HEK293T (cell line): ENCODE measurements around the gene ZNF202.

Experiments
- CTCF ChIA-PET: fragments of 350-600 bp; formaldehyde crosslinking; extraction: SDS; loops from one replicate; lab custom pipeline; 2021; ENCODE audit warnings: antibody characterized with exemption, inconsistent platforms; lab: Yijun Ruan, JAX
- POLR2A ChIA-PET: fragments of 350-600 bp; formaldehyde crosslinking; extraction: SDS; loops from one replicate; lab custom pipeline; 2020; ENCODE audit warnings: antibody characterized with exemption, inconsistent platforms; lab: Yijun Ruan, JAX
- DNase-seq: peaks from one replicate; pipeline ENCODE4 v3.0.0; 2012; ENCODE audit warnings: mixed read lengths; ENCODE audit errors: extremely low spot score
- ARNT ChIP-seq: fragments of 450-650 bp; IDR thresholded peaks from 2 replicates; pipeline ENCODE4 v1.6.1; 2017; ENCODE audit warnings: mild to moderate bottlenecking
- BHLHE40 ChIP-seq: fragments of 450-650 bp; IDR thresholded peaks from 2 replicates; pipeline ENCODE4 v1.6.1; 2016; ENCODE audit warnings: mild to moderate bottlenecking, moderate library complexity, borderline replicate concordance
- CTBP1 ChIP-seq: fragments of 450-650 bp; IDR thresholded peaks from 2 replicates; pipeline ENCODE4 v1.6.1; 2016; ENCODE audit warnings: borderline replicate concordance
- ELF4 ChIP-seq: fragments of 450-650 bp; IDR thresholded peaks from 2 replicates; pipeline ENCODE4 v1.6.1; 2017; ENCODE audit warnings: antibody characterized with exemption
- FOXA1 ChIP-seq: fragments of 450-650 bp; IDR thresholded peaks from 2 replicates; pipeline ENCODE4 v1.6.1; 2016; ENCODE audit warnings: mild to moderate bottlenecking
- FOXK2 ChIP-seq: fragments of 450-650 bp; IDR thresholded peaks from 2 replicates; pipeline ENCODE4 v1.6.1; 2016; ENCODE audit warnings: mild to moderate bottlenecking
- FOXM1 ChIP-seq: fragments of 450-650 bp; IDR thresholded peaks from 2 replicates; pipeline ENCODE4 v1.6.1; 2017; ENCODE audit warnings: mild to moderate bottlenecking, borderline replicate concordance
- HDGF ChIP-seq: fragments of 450-650 bp; IDR thresholded peaks from 2 replicates; pipeline ENCODE4 v1.6.1; 2017; ENCODE audit warnings: antibody characterized with exemption, borderline replicate concordance
- L3MBTL2 ChIP-seq: fragments of 450-650 bp; conservative IDR thresholded peaks from 2 replicates; pipeline ENCODE4 v1.6.1; 2016; ENCODE audit warnings: mild to moderate bottlenecking
- LEF1 ChIP-seq: fragments of 450-650 bp; IDR thresholded peaks from 2 replicates; pipeline ENCODE4 v1.6.1; 2017; ENCODE audit warnings: mild to moderate bottlenecking, borderline replicate concordance
- NFRKB ChIP-seq: fragments of 450-650 bp; IDR thresholded peaks from 2 replicates; pipeline ENCODE4 v1.6.1; 2016; ENCODE audit warnings: mild to moderate bottlenecking, moderate library complexity
- SP1 ChIP-seq: fragments of 450-650 bp; IDR thresholded peaks from 2 replicates; pipeline ENCODE4 v1.6.1; 2017
- SUZ12 ChIP-seq: fragments of 450-650 bp; IDR thresholded peaks from 2 replicates; pipeline ENCODE4 v1.6.1; 2016; ENCODE audit warnings: mild to moderate bottlenecking
- TARDBP ChIP-seq: fragments of 450-650 bp; IDR thresholded peaks from 2 replicates; pipeline ENCODE4 v1.6.1; 2016
- ZNF384 ChIP-seq: fragments of 450-650 bp; IDR thresholded peaks from 2 replicates; pipeline ENCODE4 v1.6.1; 2016
- TF ChIP-seq, protein P1 (sequence below): fragments of 450-650 bp; IDR thresholded peaks from 2 replicates; pipeline ENCODE4 v1.6.1; 2016

Gene ZNF202

DNA sequence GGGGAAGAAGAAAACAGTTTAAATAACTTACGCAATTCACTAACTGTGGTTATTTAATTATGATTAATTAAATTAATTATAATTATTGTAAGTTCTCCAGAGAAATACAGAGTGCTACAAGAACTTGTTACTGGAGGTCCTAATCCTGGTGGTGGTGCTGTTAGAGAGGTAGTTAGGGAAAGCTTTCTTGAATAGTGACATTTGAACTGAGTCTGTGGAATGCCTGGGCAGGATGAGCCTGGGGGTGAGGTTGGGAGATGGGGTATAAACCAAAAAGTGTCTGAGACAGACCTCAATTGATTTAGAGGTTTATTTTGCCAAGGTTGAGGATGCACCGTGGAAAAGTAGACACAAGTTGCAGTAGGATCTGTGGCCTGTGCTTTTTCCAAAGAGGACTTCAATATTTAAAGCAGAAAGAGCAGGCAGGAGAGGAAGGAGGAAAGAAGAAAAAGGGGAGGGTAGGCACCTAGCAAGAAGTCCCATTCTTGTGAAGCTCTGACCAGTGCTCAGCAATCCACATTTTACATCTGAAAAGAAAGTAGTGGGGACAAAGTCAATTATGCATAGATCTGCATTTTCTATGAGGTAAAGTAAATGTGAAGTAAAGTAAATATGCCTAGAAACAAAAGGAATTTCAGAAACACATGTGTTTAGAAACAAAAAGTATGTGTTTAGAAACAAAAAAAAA lies 4.4 kb upstream of the ZNF202 start:
- ChIA-PET CTCF (no interaction called here), POLR2A (no interaction called here)
- no peak for TF ChIP-seq TARDBP
- no peak for TF ChIP-seq ZNF384
- TF ChIP-seq BHLHE40 = no peak
- no peak for TF ChIP-seq SUZ12
- no peak for TF ChIP-seq ARNT
- TF ChIP-seq FOXK2 = no peak
- no peak for TF ChIP-seq NFRKB
- TF ChIP-seq FOXM1 = no peak
- TF ChIP-seq, protein P1, sequence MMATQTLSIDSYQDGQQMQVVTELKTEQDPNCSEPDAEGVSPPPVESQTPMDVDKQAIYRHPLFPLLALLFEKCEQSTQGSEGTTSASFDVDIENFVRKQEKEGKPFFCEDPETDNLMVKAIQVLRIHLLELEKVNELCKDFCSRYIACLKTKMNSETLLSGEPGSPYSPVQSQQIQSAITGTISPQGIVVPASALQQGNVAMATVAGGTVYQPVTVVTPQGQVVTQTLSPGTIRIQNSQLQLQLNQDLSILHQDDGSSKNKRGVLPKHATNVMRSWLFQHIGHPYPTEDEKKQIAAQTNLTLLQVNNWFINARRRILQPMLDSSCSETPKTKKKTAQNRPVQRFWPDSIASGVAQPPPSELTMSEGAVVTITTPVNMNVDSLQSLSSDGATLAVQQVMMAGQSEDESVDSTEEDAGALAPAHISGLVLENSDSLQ = no peak
- TF ChIP-seq FOXA1 = no peak
- TF ChIP-seq CTBP1 = no peak
- DNase-seq = no peak

DNA sequence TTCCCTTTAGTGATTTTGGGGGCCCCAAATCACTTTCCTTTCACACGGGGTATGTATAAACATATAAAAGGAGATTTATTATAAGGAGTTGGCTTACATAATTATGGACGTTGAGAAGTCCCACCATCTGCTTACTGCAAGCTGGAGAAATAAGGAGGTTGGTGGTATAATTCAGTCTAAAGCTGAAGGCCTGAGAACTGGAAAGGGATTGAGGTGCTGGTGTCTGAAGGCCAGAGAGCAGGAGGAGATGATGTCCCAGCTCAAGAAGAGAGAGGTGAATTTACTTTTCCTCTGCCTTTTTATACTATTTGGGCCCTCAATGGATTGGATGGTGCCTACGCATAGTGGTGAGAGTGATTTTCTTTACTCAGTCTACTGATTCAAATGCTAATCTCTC lies 1.3 kb upstream of the ZNF202 start:
- no peak for DNase-seq
- ChIA-PET POLR2A (no interaction called here), CTCF (no interaction called here)
- TF ChIP-seq CTBP1 (no peak), FOXM1 (no peak), ZNF384 (no peak), SUZ12 (no peak), L3MBTL2 (no peak), ARNT (no peak), SP1 (no peak), FOXA1 (no peak), HDGF (no peak), FOXK2 (no peak), NFRKB (no peak), LEF1 (no peak), ELF4 (no peak), TARDBP (no peak), BHLHE40 (no peak)
- TF ChIP-seq, protein P1 = no peak

DNA sequence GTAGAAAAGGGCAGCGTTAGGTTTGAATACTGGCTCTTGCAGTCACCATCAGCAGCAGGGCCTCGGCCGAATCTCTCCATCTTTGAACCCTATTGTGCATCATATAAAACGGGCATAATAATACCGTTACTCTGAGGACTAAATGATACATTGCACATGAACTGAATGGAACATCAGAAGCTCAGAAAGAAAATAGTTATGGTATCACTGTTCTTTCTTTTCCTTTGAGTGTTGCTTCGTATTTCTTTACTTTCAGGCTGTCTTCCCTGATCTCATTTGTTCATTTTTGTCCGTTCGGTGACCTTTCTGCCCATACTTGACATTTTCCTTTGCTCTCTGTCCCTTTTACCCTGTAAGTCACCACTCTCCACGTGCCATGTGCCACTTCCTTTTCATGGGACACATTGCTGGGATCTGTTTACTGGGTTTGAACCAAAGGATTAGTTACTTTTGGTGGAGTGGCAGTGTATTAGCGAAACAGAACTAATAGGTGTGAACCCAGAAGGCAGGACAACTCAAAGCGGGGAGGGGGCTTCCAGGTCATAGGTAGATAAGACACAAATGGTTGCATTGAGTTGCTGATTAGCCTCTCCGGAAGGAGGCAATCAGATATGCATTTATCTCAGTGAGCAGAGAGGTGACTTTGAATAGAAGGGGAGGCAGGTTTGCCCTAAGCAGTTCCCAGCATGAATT lies 717 bp upstream of the ZNF202 start:
- POLR2A ChIA-PET = interaction anchor here (0.6 kb wide), 1 partner anchor 50 kb away, joined by 3 read pairs; no protein-coding TSS in a partner anchor
- CTCF ChIA-PET = no interaction called here
- TF ChIP-seq TARDBP (no peak), FOXK2 (no peak), ELF4 (no peak), ZNF384 (no peak), L3MBTL2 (no peak), LEF1 (no peak), FOXM1 (no peak), FOXA1 (no peak)
- TF ChIP-seq, protein P1 = no peak
- DNase-seq = no peak

DNA sequence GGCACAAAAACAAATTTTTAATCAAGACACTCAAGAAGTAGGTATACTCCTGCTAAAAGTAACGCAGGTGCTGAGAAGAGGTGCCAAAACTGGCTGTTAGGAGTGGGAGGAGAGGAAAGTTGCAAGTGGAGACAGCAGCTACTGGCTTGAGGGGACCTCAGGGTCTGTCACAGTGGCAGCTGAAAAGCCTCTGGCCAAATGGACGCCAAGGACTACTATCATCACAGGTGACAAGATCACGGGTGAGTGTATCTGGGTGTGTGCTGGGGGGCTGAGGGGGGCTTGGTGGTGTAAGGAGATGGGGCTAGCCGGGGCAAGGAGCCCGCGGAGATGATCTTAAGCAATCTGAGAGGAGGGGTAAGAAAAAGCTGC lies 687 bp downstream of the ZNF202 start:
- POLR2A ChIA-PET = no interaction called here
- CTCF ChIA-PET = no interaction called here
- TF ChIP-seq FOXA1 (no peak), SP1 (no peak), BHLHE40 (no peak), SUZ12 (no peak), ELF4 (no peak), FOXK2 (no peak), LEF1 (no peak), L3MBTL2 (no peak), ZNF384 (no peak), CTBP1 (no peak), FOXM1 (no peak)
- TF ChIP-seq, protein P1 = no peak
- DNase-seq = peak; percentile 19

DNA sequence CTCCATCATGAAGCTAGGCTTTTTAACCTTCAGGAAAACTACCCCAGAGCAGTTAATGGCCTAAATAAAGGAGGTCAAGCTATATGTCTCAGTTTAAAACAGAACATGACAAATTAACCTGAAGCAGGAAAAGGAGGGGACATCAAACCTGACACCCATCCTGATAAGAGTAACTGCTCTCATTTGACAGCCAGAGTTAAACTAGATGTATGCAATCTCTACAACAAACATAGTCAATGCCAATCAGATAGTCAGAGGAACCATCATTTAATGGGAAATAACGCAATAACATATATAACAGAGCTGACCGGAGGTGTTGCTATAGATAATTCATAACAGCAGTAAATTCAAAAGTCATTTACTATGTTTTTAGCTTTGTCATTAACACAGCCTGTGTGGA lies 3.1 kb downstream of the ZNF202 start:
- POLR2A ChIA-PET = no interaction called here
- CTCF ChIA-PET = no interaction called here
- no peak for TF ChIP-seq FOXA1
- TF ChIP-seq CTBP1 = no peak
- TF ChIP-seq HDGF = no peak
- TF ChIP-seq, protein P1 = no peak
- no peak for DNase-seq
